ENCODE data around the gene PTPRM.

The PTPRM gene

GRCh38 chr18:8332286-8332685 lies 765.2 kb downstream of the PTPRM start:
- in situ Hi-C loops (cut with HindIII; ENCODE audit: low sequenced_read_pairs), result no loop called here
- H3K4me3 ChIP-seq (ENCODE audit: low read depth, low read length), result no peak overlapping the region
- no peak for TF ChIP-seq CTCF (IDR thresholded peaks at IDR 0.05; ENCODE audit: low read depth, low read length)
- no peak for DNase-seq (ENCODE audit: low read depth, low spot score)

DNA sequence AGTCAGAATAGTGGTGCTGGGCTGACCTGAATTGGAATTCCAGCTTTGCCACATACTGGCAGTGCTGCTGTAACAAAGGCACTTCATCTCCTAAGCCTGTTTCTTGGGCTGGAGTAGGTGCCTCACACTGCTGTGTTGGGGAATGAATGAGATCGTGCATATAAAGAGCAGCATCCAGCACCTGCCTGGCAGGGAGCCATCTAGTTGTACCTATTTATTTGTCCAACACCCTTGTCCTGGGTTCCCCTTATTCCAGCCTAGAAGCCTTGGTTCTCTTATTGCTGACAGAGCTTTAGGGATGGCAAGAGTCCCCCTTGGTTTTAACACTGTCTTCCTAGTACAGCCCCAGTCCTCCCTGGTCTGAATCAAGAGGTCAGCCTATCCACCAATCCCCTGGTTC lies 766.8 kb downstream of the PTPRM start:
- no peak for TF ChIP-seq CTCF (IDR thresholded peaks at IDR 0.05; ENCODE audit: low read depth, low read length)
- H3K4me3 ChIP-seq (ENCODE audit: low read depth, low read length), result no peak overlapping the region
- no peak for DNase-seq (ENCODE audit: low read depth, low spot score)
- in situ Hi-C loops (cut with HindIII; ENCODE audit: low sequenced_read_pairs), result no loop called here

GRCh38 chr18:8337211-8337610 lies 770.1 kb downstream of the PTPRM start:
- no peak for DNase-seq (ENCODE audit: low read depth, low spot score)
- in situ Hi-C loops (cut with HindIII; ENCODE audit: low sequenced_read_pairs), result no loop called here
- no peak for TF ChIP-seq CTCF (IDR thresholded peaks at IDR 0.05; ENCODE audit: low read depth, low read length)

DNA sequence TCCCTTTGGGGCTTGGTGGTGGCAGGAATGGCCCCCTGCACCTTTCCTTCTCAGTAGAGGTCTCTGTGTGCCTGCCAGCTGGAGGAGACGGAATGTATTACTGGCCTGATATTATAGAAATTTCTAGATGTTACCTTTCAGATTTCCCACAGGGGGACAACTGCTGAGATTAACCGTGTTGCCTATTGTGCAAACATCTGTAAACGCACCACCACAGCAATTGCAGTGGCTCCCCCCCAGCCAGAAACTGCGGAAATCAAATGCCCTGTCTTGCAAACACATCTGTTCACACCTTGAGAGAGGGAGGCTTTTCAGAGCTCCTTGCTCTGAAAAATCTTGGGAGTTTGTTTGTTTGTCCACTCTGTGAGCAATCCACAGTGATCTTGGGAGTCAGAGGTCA lies 772.1 kb downstream of the PTPRM start:
- H3K4me3 ChIP-seq (ENCODE audit: low read depth, low read length), result no peak overlapping the region
- DNase-seq (ENCODE audit: low read depth, low spot score), result no peak
- TF ChIP-seq CTCF (IDR thresholded peaks at IDR 0.05; ENCODE audit: low read depth, low read length), result no peak
- in situ Hi-C loops (cut with HindIII; ENCODE audit: low sequenced_read_pairs), result no loop called here

More at GRCh38 chr18:8337211-8337610, 770.1 kb downstream of the PTPRM start:
- no peak overlapping the region for H3K4me3 ChIP-seq (ENCODE audit: low read depth, low read length)

DNA sequence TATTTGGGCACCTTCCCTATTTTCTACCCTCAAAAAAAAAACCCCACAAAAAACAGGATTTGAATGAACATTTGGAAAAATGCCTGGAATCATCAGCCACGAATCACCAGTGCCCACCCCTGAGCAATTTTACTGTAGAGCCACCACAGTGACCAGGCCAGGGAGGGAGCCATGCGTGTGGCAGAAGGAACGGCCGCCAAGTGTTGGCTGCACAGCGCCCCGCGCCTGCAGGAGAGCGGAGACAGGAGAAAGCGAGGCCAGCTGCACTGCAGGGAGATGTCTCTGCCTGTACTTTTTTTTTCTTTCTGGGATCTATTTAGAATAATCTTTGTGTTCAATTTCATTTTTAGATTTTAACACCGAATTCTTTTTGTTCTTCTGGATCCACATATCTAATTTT lies 772.8 kb downstream of the PTPRM start:
- H3K4me3 ChIP-seq (ENCODE audit: low read depth, low read length), result no peak overlapping the region
- DNase-seq (ENCODE audit: low read depth, low spot score), result no peak
- no peak for TF ChIP-seq CTCF (IDR thresholded peaks at IDR 0.05; ENCODE audit: low read depth, low read length)
- in situ Hi-C loops (cut with HindIII; ENCODE audit: low sequenced_read_pairs), result no loop called here

DNA sequence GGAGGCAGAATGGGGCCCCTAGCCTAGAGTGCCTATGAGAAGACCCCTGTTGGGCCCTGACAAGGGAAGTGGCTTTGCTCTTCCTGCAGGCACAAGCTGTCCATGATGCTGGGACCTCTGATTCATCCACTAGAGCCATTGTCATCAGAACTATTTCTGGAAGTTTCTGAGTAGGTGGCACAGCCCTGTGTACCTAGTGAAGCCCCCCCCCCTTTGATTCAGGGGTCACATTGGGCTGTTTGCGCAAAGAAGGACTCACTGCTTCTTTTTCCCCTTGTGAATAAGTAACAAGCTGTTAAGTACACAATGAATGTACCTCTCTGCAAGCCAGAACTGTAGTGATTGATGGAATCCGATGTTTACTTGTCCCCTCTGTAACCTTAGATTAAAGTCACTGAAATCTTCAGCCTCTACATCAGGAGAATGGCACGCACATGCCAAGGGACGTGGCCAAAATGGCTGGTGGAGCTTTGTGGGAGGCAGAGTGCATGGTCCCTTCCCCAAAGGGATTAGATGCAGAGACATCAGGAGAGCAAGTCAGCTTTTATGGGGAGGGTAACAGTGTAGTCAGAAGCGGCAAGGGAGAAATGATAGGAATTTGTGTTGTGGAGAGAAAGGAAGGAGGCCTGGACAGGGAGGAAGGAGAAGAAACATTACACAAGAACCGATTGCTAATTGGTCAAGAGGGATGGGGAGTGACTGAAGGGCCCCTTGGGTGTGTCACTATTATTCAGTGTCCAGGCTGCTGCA lies 774.5 kb downstream of the PTPRM start:
- H3K4me3 ChIP-seq (ENCODE audit: low read depth, low read length), result no peak overlapping the region
- peak; percentile 65 for DNase-seq (ENCODE audit: low read depth, low spot score)
- in situ Hi-C loops (cut with HindIII; ENCODE audit: low sequenced_read_pairs), result no loop called here
- no peak for TF ChIP-seq CTCF (IDR thresholded peaks at IDR 0.05; ENCODE audit: low read depth, low read length)
